ENCODE results near the gene FAM72A.
A peak's percentile ranks its signal among the peaks of the same experiment; 100 is the strongest.
"Not testable (repeated sequence)": the region's sequence is repeated elsewhere in the genome, so short reads cannot be mapped to it uniquely, and the experiment has no call there.

FAM72A gene

GRCh38 chr1:206215600-206216392 is 13.2 kb upstream of the FAM72A start:
- FAIRE-seq: not testable (repeated sequence)

- not testable (repeated sequence) for FAIRE-seq
Observed at GRCh38 chr1:206210802-206211201, 8.2 kb upstream of the FAM72A start.

GRCh38 chr1:206205569-206205968 is 2.9 kb upstream of the FAM72A start:
- FAIRE-seq: not testable (repeated sequence)

- FAIRE-seq: not testable (repeated sequence)
Observed at GRCh38 chr1:206204871-206205270, 2.2 kb upstream of the FAM72A start.

GRCh38 chr1:206204159-206204511 is 1.5 kb upstream of the FAM72A start:
- not testable (repeated sequence) for FAIRE-seq

- FAIRE-seq: peak; percentile 93
Observed at GRCh38 chr1:206203364-206204158, 922 bp upstream of the FAM72A start, which contains the start of gene SRGAP2. TSS of gene SRGAP2 (plus strand) at chr1:206203541. CDS start at chr1:206205971, 2,430 bp downstream.

- not testable (repeated sequence) for FAIRE-seq
Observed at GRCh38 chr1:206196748-206197424, 5.8 kb downstream of the FAM72A start.

- not testable (repeated sequence) for FAIRE-seq
Observed at GRCh38 chr1:206195182-206195581, 7.5 kb downstream of the FAM72A start.

- FAIRE-seq: not testable (repeated sequence)
Observed at GRCh38 chr1:206186826-206187225, 15.8 kb downstream of the FAM72A start.

GRCh38 chr1:206185778-206186177 is 16.9 kb downstream of the FAM72A start:
- not testable (repeated sequence) for FAIRE-seq

GRCh38 chr1:206183788-206184187 is 18.9 kb downstream of the FAM72A start:
- FAIRE-seq: not testable (repeated sequence)

- FAIRE-seq: not testable (repeated sequence)
Observed at GRCh38 chr1:206182368-206183317, 20.0 kb downstream of the FAM72A start.

GRCh38 chr1:206179666-206180065 is 23.0 kb downstream of the FAM72A start:
- FAIRE-seq: not testable (repeated sequence)

GRCh38 chr1:206178061-206178989 is 24.3 kb downstream of the FAM72A start:
- FAIRE-seq: not testable (repeated sequence)

- not testable (repeated sequence) for FAIRE-seq
Observed at GRCh38 chr1:206176114-206176502, 26.5 kb downstream of the FAM72A start.

- FAIRE-seq: not testable (repeated sequence)
Observed at GRCh38 chr1:206175459-206176113, 27.1 kb downstream of the FAM72A start.

GRCh38 chr1:206174182-206174868 is 28.3 kb downstream of the FAM72A start:
- FAIRE-seq: not testable (repeated sequence)

- FAIRE-seq: not testable (repeated sequence)
Observed at GRCh38 chr1:206173110-206173719, 29.4 kb downstream of the FAM72A start.

- FAIRE-seq: not testable (repeated sequence)
Observed at GRCh38 chr1:206169794-206170193, 32.8 kb downstream of the FAM72A start.
